Stomach (tissue), 9 donors: ENCODE measurements around the gene HTRA3. TPM values are rescaled to one million over a fixed set of nuclear protein-coding genes. Genes with fewer than 3 reads are reported as not detected.

Experiments used
- DNase-seq, 2 donors: peaks; one replicate each; pipeline versions ENCODE4 v3.0.0 to v3.0.0-alpha.2; 2013 to 2019
- H3K27ac ChIP-seq, 5 donors: fragments of 200-600 bp in 4 of 5; sonication (generic) in 4 of 5; one replicate each; pipeline ENCODE4 v1.5.1; 2013 to 2019; ENCODE audit warnings: mild to moderate bottlenecking in 1 of 5, moderate library complexity in 1 of 5
- H3K27me3 ChIP-seq, 3 donors: fragments of 200-600 bp; sonication (generic); one replicate each; pipeline ENCODE4 v1.5.1; 2017 to 2019; ENCODE audit warnings: mixed run types in 1 of 3
- H3K36me3 ChIP-seq, 4 donors: fragments of 200-600 bp; sonication (generic); 1 replicate in 3 of 4; 2 replicates in 1 of 4; pipeline ENCODE4 v1.5.1; 2016 to 2019
- H3K4me1 ChIP-seq, 4 donors: fragments of 200-600 bp; sonication (generic); one replicate each; pipeline ENCODE4 v1.5.1; 2016 to 2019
- H3K4me3 ChIP-seq, 4 donors: fragments of 200-600 bp; sonication (generic) in 3 of 4; one replicate each; pipeline ENCODE4 v1.5.1; 2016 to 2019; ENCODE audit warnings: mild to moderate bottlenecking in 1 of 4
- H3K9me3 ChIP-seq, 4 donors: fragments of 200-600 bp; sonication (generic); one replicate each; pipeline ENCODE4 v1.5.1; 2016 to 2019
- CTCF ChIP-seq, 7 experiments: fragments of 450-650 bp in 4 of 7; fragments of 200-600 bp in 3 of 7; sonication (generic) in 3 of 7; IDR thresholded peaks; one replicate each; pipeline ENCODE4 v1.5.1; 2016 to 2019; ENCODE audit warnings: antibody characterized with exemption in 7 of 7, control low read depth in 2 of 7, mild to moderate bottlenecking in 1 of 7
- EP300 ChIP-seq: sonication (generic); formaldehyde crosslinking; IDR thresholded peaks from one replicate; pipeline ENCODE4 v1.6.1; 2017; ENCODE audit warnings: antibody characterized with exemption
- POLR2A ChIP-seq, 4 donors: fragments of 450-650 bp; IDR thresholded peaks; one replicate each; pipeline ENCODE4 v1.6.1; 2016; ENCODE audit warnings: antibody characterized with exemption in 4 of 4, control low read depth in 2 of 4, mild to moderate bottlenecking in 1 of 4, moderate library complexity in 1 of 4
- POLR2AphosphoS5 ChIP-seq, 3 donors: sonication (generic); formaldehyde crosslinking; IDR thresholded peaks; one replicate each; pipeline ENCODE4 v1.6.1; 2016; ENCODE audit warnings: antibody characterized with exemption in 3 of 3
- WGBS, 5 donors: extraction: QIAGEN DNeasy Blood & Tissue Kit in 3 of 5; methylation state at CpG; one replicate each; pipeline versions ENCODE4 v1.1.5 to v1.1.7; 2013 to 2018; 5-methylcytosine and 5-hydroxymethylcytosine counted together
- intact Hi-C: fragments of 100-400 bp; cut with DNase I; formaldehyde crosslinking; loops from one replicate; pipeline ENCODE4 v1.15.1; 2023; ENCODE audit warnings: low total_unique reads
- polyA plus RNA-seq, 3 donors: library from polyadenylated mRNA; stranded (reverse); fragments of 200-250 nt; gene quantifications; one replicate each; pipeline ENCODE4 v1.2.3, GENCODE V29; 2013
- total RNA-seq, 5 donors: library from RNA; depleted of rRNA; stranded (reverse); fragments of >200 nt; gene quantifications; one replicate each; pipeline versions ENCODE4 v1.1.0 to v1.2.3, GENCODE V29; 2014 to 2016
- donor health status: healthy with polysubstance abuse.
- donor health status: Bipolar disorder and iron deficiency.
- donor health status: healthy.

Gene HTRA3
- total and polyA plus RNA-seq, 8 donors: 6.6 to 26.8 (median 15.9) TPM

GRCh38 chr4:8244001-8244757 is 25.4 kb upstream of the HTRA3 start:
- TF ChIP-seq EP300: no peak
- no peak for TF ChIP-seq POLR2A (IDR thresholded peaks at IDR 0.05)
- no peak for TF ChIP-seq CTCF (IDR thresholded peaks at IDR 0.05)
- TF ChIP-seq POLR2AphosphoS5 (IDR thresholded peaks at IDR 0.05): no peak
- Histone ChIP-seq H3K27me3 (no peaks in the 10 kb centered on the region), H3K4me1 (peaks cover 5 to 36% (median 20%) of the 10 kb centered on the region in 4 donors), H3K4me3 (no peak overlapping the region), H3K9me3 (no peaks in the 10 kb centered on the region), H3K27ac (no peak overlapping the region), H3K36me3 (peaks cover 4 to 28% (median 26%) of the 10 kb centered on the region in 4 donors)
- intact Hi-C loops: loop anchor here (5.0 kb wide), 1 partner anchor 163 kb away; no protein-coding TSS in a partner anchor
- 79 to 93% (median 90%) methylated on average over 12 to 18 of the region's 18 CpGs for WGBS, 5 donors
- no peak for DNase-seq

DNA sequence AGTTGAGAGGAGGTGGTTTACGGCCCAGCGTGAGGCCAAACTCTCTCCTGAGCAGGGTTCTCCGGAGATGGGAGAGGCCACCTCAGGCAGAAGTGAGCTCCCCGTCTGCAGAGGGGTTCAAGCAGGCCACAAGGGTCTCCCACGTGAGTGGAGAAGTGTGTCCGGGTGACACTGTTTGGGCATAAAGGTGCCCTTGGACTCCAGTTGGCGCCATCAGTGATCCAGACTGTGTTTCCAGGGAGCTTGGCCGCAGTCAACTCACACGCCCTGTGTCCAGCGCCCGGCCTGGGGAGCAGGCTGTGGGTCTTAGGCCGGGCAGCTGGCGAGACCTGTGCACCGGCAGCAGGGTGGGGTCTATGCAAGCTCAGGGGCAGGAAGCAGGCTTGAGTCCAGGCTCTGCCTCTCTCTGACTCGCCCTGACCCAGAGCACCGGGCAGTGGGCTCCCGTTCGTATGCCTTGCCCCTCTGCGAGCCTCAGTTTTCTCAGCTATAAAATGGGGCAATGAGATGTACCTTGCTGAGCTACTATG is 24.6 kb upstream of the HTRA3 start:
- H3K36me3 ChIP-seq: peaks cover 4 to 20% (median 18%) of the 10 kb centered on the region in 4 donors
- H3K9me3 ChIP-seq: no peaks in the 10 kb centered on the region
- WGBS, 5 donors: 89 to 96% (median 95%) methylated on average over 12 to 19 of the region's 19 CpGs
- peaks cover 5 to 36% (median 20%) of the 10 kb centered on the region in 4 donors for H3K4me1 ChIP-seq
- intact Hi-C loops: loop anchor here (5.0 kb wide), 1 partner anchor 162 kb away; no protein-coding TSS in a partner anchor
- TF ChIP-seq CTCF (IDR thresholded peaks at IDR 0.05): no peak
- no peak for TF ChIP-seq POLR2A (IDR thresholded peaks at IDR 0.05)
- TF ChIP-seq POLR2AphosphoS5 (IDR thresholded peaks at IDR 0.05): no peak
- no peak for TF ChIP-seq EP300
- H3K27ac ChIP-seq: no peak overlapping the region
- H3K4me3 ChIP-seq: no peak overlapping the region
- no peaks in the 10 kb centered on the region for H3K27me3 ChIP-seq
- DNase-seq: no peak

GRCh38 chr4:8245884-8246833 is 23.4 kb upstream of the HTRA3 start:
- intact Hi-C loops: no loop called here
- WGBS, 5 donors: 84 to 94% (median 90%) methylated on average over 30 to 31 of the region's 31 CpGs
- H3K27ac ChIP-seq: peak overlapping the region in 3 of 5 donors; percentile 60 to 76 (median 75)

More at GRCh38 chr4:8245884-8246833, 23.4 kb upstream of the HTRA3 start:
- H3K9me3 ChIP-seq: no peaks in the 10 kb centered on the region
- no peak for TF ChIP-seq POLR2AphosphoS5 (IDR thresholded peaks at IDR 0.05)
- no peak for TF ChIP-seq EP300
- no peak for TF ChIP-seq POLR2A (IDR thresholded peaks at IDR 0.05)
- TF ChIP-seq CTCF (IDR thresholded peaks at IDR 0.05): no peak
- H3K36me3 ChIP-seq: peaks cover 4 to 8% (median 6%) of the 10 kb centered on the region in 4 donors
- H3K27me3 ChIP-seq: no peaks in the 10 kb centered on the region
- H3K4me3 ChIP-seq: no peak overlapping the region
- H3K4me1 ChIP-seq: peaks cover 5 to 36% (median 20%) of the 10 kb centered on the region in 4 donors
- DNase-seq: no peak
